ENCODE data around the gene SPACA1.

SPACA1 gene

GRCh38 chr6:88072462-88072861 lies 24.8 kb downstream of the SPACA1 start (continued):
- TF ChIP-seq ZBTB17 (tag by site-specific recombination; IDR thresholded peaks at IDR 0.05) = no peak
- no peak for TF ChIP-seq ZNF792 (tag by site-specific recombination; IDR thresholded peaks at IDR 0.05)
- no peak for TF ChIP-seq ZNF19 (tag by site-specific recombination; IDR thresholded peaks at IDR 0.05; ENCODE audit: low read depth)

GRCh38 chr6:88074791-88075190 lies 27.1 kb downstream of the SPACA1 start:
- TF ChIP-seq ZNF148 (tag by site-specific recombination; IDR thresholded peaks at IDR 0.05; ENCODE audit: borderline replicate concordance) (no peak), ZNF121 (tag by site-specific recombination; IDR thresholded peaks at IDR 0.05) (no peak), WT1 (tag by site-specific recombination; IDR thresholded peaks at IDR 0.05) (no peak), KLF16 (tag by site-specific recombination; IDR thresholded peaks at IDR 0.05) (no peak), REPIN1 (tag by site-specific recombination; IDR thresholded peaks at IDR 0.05; ENCODE audit: low read depth) (no peak), BCL6B (tag by site-specific recombination; IDR thresholded peaks at IDR 0.05) (no peak), ZNF791 (tag by site-specific recombination; IDR thresholded peaks at IDR 0.05) (no peak), GLIS1 (tag by site-specific recombination; IDR thresholded peaks at IDR 0.05) (no peak), ZNF155 (tag by site-specific recombination; IDR thresholded peaks at IDR 0.05) (no peak), ZBTB17 (tag by site-specific recombination; IDR thresholded peaks at IDR 0.05) (no peak), HIC1 (tag by site-specific recombination; IDR thresholded peaks at IDR 0.05) (no peak)

GRCh38 chr6:88077305-88077704 lies 29.7 kb downstream of the SPACA1 start:
- TF ChIP-seq KLF9 (tag by site-specific recombination; IDR thresholded peaks at IDR 0.05; ENCODE audit: low read depth) (no peak), ZNF501 (tag by site-specific recombination; IDR thresholded peaks at IDR 0.05) (no peak), TSHZ1 (tag by site-specific recombination; IDR thresholded peaks at IDR 0.05; ENCODE audit: borderline replicate concordance) (no peak), ZNF707 (tag by site-specific recombination; IDR thresholded peaks at IDR 0.05) (no peak), BCL11A (tag by site-specific recombination; IDR thresholded peaks at IDR 0.05; ENCODE audit: low read depth) (no peak), ZNF248 (tag by site-specific recombination; IDR thresholded peaks at IDR 0.05) (no peak), HOXA7 (CRISPR knock-in tag; IDR thresholded peaks at IDR 0.05; ENCODE audit: borderline replicate concordance) (no peak), MEIS1 (CRISPR knock-in tag; IDR thresholded peaks at IDR 0.05; ENCODE audit: borderline replicate concordance) (no peak)
- ChIA-PET POLR2A (no interaction called here), CTCF (interaction anchor here (1.0 to 1.1 kb wide), 3 partner anchors 15 to 415 kb away, joined by 3 read pairs; no protein-coding TSS in a partner anchor)
- H3K4me1 ChIP-seq (ENCODE audit: control insufficient read depth, insufficient read depth, low read length) = no peaks in the 10 kb centered on the region
- H3K27ac ChIP-seq (ENCODE audit: extremely low read depth, low read depth, low read length) = no peak overlapping the region
- H3K9me3 ChIP-seq (ENCODE audit: control insufficient read depth, insufficient read depth, low read depth, low read length) = no peaks in the 10 kb centered on the region
- no peak overlapping the region for H3K4me3 ChIP-seq (ENCODE audit: low read depth, low read length)
- no peaks in the 10 kb centered on the region for H3K36me3 ChIP-seq (ENCODE audit: control insufficient read depth in 2 of 2, insufficient read depth in 1 of 2, low read length in 2 of 2)

More at GRCh38 chr6:88074791-88075190, 27.1 kb downstream of the SPACA1 start:
- POLR2A ChIA-PET = no interaction called here
- no peaks in the 10 kb centered on the region for H3K9me3 ChIP-seq (ENCODE audit: control insufficient read depth, insufficient read depth, low read depth, low read length)
- H3K27ac ChIP-seq (ENCODE audit: extremely low read depth, low read depth, low read length) = no peak overlapping the region
- H3K4me1 ChIP-seq (ENCODE audit: control insufficient read depth, insufficient read depth, low read length) = no peaks in the 10 kb centered on the region
- CTCF ChIA-PET = no interaction called here
- H3K36me3 ChIP-seq (ENCODE audit: control insufficient read depth in 2 of 2, insufficient read depth in 1 of 2, low read length in 2 of 2) = no peaks in the 10 kb centered on the region
- H3K4me3 ChIP-seq (ENCODE audit: low read depth, low read length) = no peak overlapping the region

Measured in HEK293 (cell line).